HEK293 (cell line): ENCODE data around the gene KIRREL3.

Experiments used
- CTCF ChIA-PET: fragments of 350-600 bp; formaldehyde crosslinking; extraction: SDS; loops from one replicate; lab custom pipeline; 2021; ENCODE audit warnings: antibody characterized with exemption; lab: Yijun Ruan, JAX
- POLR2A ChIA-PET: fragments of 300-600 bp; formaldehyde crosslinking; extraction: SDS; loops from one replicate; lab custom pipeline; 2020; ENCODE audit warnings: antibody characterized with exemption, inconsistent platforms; lab: Yijun Ruan, JAX
- H3K27ac ChIP-seq: fragments of 200-500 bp; sonication (Bioruptor generic); 2 replicates; pipeline ENCODE4 v1.5.1; 2014; ENCODE audit warnings: low read depth, low read length, control low read depth, inconsistent platforms; ENCODE audit errors: extremely low read depth
- H3K36me3 ChIP-seq, 2 experiments: fragments of 200-500 bp in 1 of 2; sonication (Bioruptor generic) in 1 of 2; 1 replicate in 1 of 2; 2 replicates in 1 of 2; pipeline ENCODE4 v1.5.1; 2014 to 2017; ENCODE audit warnings: inconsistent platforms in 2 of 2, low read length in 2 of 2; ENCODE audit not compliant: control insufficient read depth in 2 of 2, insufficient read depth in 1 of 2
- H3K4me1 ChIP-seq: fragments of 200-500 bp; sonication (Bioruptor generic); 2 replicates; pipeline ENCODE4 v1.5.1; 2014; ENCODE audit warnings: mild to moderate bottlenecking, low read length, inconsistent platforms; ENCODE audit not compliant: control insufficient read depth, insufficient read depth
- H3K4me3 ChIP-seq: 2 replicates; pipeline ENCODE4 v1.5.1; 2011; ENCODE audit warnings: low read depth, mild to moderate bottlenecking, control low read depth, low read length, moderate library complexity
- H3K9me3 ChIP-seq: fragments of 200-500 bp; sonication (Bioruptor generic); 2 replicates; pipeline ENCODE4 v1.5.1; 2014; ENCODE audit warnings: low read depth, low read length, inconsistent platforms; ENCODE audit not compliant: control insufficient read depth, insufficient read depth
- BCL11A ChIP-seq: fragments of 450-650 bp; formaldehyde crosslinking; IDR thresholded peaks from 2 replicates; pipeline ENCODE4 v1.5.1; 2016; ENCODE audit warnings: low read depth, missing biosample characterization, missing genetic modification characterization
- HOXC10 ChIP-seq: sonication (generic); formaldehyde crosslinking; IDR thresholded peaks from 2 replicates; pipeline ENCODE4 v1.8.1; 2023; ENCODE audit warnings: mild to moderate bottlenecking, missing genetic modification reagents
- TCF7L2 ChIP-seq: IDR thresholded peaks from 2 replicates; pipeline ENCODE4 v1.6.1; 2011; ENCODE audit warnings: low read depth, mild to moderate bottlenecking, inconsistent platforms, low read length, moderate library complexity, borderline replicate concordance
- TSHZ1 ChIP-seq: fragments of 450-650 bp; formaldehyde crosslinking; IDR thresholded peaks from 2 replicates; pipeline ENCODE4 v1.5.1; 2016; ENCODE audit warnings: missing biosample characterization, missing genetic modification characterization, borderline replicate concordance
- ZBTB17 ChIP-seq: fragments of 450-650 bp; formaldehyde crosslinking; IDR thresholded peaks from 2 replicates; pipeline ENCODE4 v1.5.1; 2016; ENCODE audit warnings: missing biosample characterization, missing genetic modification characterization
- ZBTB21 ChIP-seq: fragments of 450-650 bp; formaldehyde crosslinking; IDR thresholded peaks from 2 replicates; pipeline ENCODE4 v1.5.1; 2017; ENCODE audit warnings: missing biosample characterization, missing genetic modification characterization
- ZFHX2 ChIP-seq: fragments of 450-650 bp; formaldehyde crosslinking; conservative IDR thresholded peaks from 2 replicates; pipeline ENCODE4 v1.5.1; 2016; ENCODE audit warnings: missing biosample characterization, missing genetic modification characterization
- ZNF146 ChIP-seq: fragments of 450-650 bp; formaldehyde crosslinking; IDR thresholded peaks from 2 replicates; pipeline ENCODE4 v1.5.1; 2016; ENCODE audit warnings: missing biosample characterization, missing genetic modification characterization
- ZNF16 ChIP-seq: fragments of 450-650 bp; formaldehyde crosslinking; IDR thresholded peaks from 2 replicates; pipeline ENCODE4 v1.5.1; 2016; ENCODE audit warnings: low read depth, missing biosample characterization, missing genetic modification characterization
- ZNF202 ChIP-seq: fragments of 450-650 bp; formaldehyde crosslinking; IDR thresholded peaks from 2 replicates; pipeline ENCODE4 v1.5.1; 2016; ENCODE audit warnings: missing biosample characterization, missing genetic modification characterization, borderline replicate concordance
- ZNF324 ChIP-seq: fragments of 450-650 bp; formaldehyde crosslinking; IDR thresholded peaks from 2 replicates; pipeline ENCODE4 v1.5.1; 2016; ENCODE audit warnings: missing biosample characterization, missing genetic modification characterization
- ZNF37A ChIP-seq: fragments of 450-650 bp; IDR thresholded peaks from 2 replicates; pipeline ENCODE4 v1.5.1; 2018; ENCODE audit warnings: missing biosample characterization, missing genetic modification characterization
- ZNF404 ChIP-seq: fragments of 450-650 bp; formaldehyde crosslinking; IDR thresholded peaks from 2 replicates; pipeline ENCODE4 v1.5.1; 2017; ENCODE audit warnings: missing biosample characterization, missing genetic modification characterization
- ZNF416 ChIP-seq: fragments of 450-650 bp; formaldehyde crosslinking; IDR thresholded peaks from 2 replicates; pipeline ENCODE4 v1.5.1; 2016; ENCODE audit warnings: missing biosample characterization, missing genetic modification characterization
- ZNF561 ChIP-seq: fragments of 450-650 bp; IDR thresholded peaks from 2 replicates; pipeline ENCODE4 v1.5.1; 2018; ENCODE audit warnings: missing biosample characterization, missing genetic modification characterization, borderline replicate concordance
- ZNF639 ChIP-seq: fragments of 450-650 bp; formaldehyde crosslinking; IDR thresholded peaks from 2 replicates; pipeline ENCODE4 v1.5.1; 2016; ENCODE audit warnings: missing biosample characterization, missing genetic modification characterization
- ZNF76 ChIP-seq: fragments of 450-650 bp; formaldehyde crosslinking; IDR thresholded peaks from 2 replicates; pipeline ENCODE4; 2016; ENCODE audit warnings: low read depth, missing biosample characterization, missing genetic modification characterization, borderline replicate concordance
- ZNF792 ChIP-seq: fragments of 450-650 bp; formaldehyde crosslinking; IDR thresholded peaks from 2 replicates; pipeline ENCODE4 v1.5.1; 2016; ENCODE audit warnings: missing biosample characterization, missing genetic modification characterization
- ZNF843 ChIP-seq: fragments of 450-650 bp; formaldehyde crosslinking; IDR thresholded peaks from 2 replicates; pipeline ENCODE4 v1.5.1; 2016; ENCODE audit warnings: missing biosample characterization, missing genetic modification characterization
- TF ChIP-seq, protein P1 (sequence below): fragments of 450-650 bp; formaldehyde crosslinking; IDR thresholded peaks from 2 replicates; pipeline ENCODE4 v1.5.1; 2016; ENCODE audit warnings: missing biosample characterization, missing genetic modification characterization
- TF ChIP-seq, protein P2 (sequence below): fragments of 450-650 bp; formaldehyde crosslinking; IDR thresholded peaks from 2 replicates; pipeline ENCODE4 v1.5.1; 2016; ENCODE audit warnings: missing biosample characterization, missing genetic modification characterization
- TF ChIP-seq, protein P3 (sequence below): fragments of 450-650 bp; formaldehyde crosslinking; IDR thresholded peaks from 2 replicates; pipeline ENCODE4 v1.5.1; 2017; ENCODE audit warnings: missing biosample characterization, missing genetic modification characterization
- TF ChIP-seq, protein P4 (sequence below): fragments of 450-650 bp; IDR thresholded peaks from 2 replicates; pipeline ENCODE4 v1.5.1; 2018; ENCODE audit warnings: missing biosample characterization, missing genetic modification characterization
- TF ChIP-seq, protein P5 (sequence below): fragments of 450-650 bp; formaldehyde crosslinking; IDR thresholded peaks from 2 replicates; pipeline ENCODE4 v1.5.1; 2017; ENCODE audit warnings: missing biosample characterization, missing genetic modification characterization

The KIRREL3 gene

DNA sequence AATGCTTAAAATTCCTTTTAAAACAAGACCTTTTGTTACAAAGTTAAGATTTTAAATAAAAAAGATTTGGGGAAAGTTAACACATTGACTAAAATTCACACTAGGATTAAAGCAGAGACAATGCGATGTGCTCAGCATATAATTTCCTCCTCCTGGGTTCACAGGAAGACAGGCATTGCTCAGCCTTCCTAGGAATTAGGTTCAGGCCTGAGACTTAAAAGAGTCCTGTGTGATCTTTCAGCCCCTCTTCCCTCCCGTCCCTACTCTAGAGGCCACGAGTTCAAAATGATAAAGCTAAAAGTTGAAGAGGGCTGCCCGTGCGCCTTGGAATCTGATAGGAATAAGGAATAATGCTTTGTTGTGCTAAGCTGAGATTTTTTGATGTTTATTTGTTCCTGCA is 218.6 kb downstream of the KIRREL3 start (continued):
- TF ChIP-seq ZNF639 (tag by site-specific recombination) (no peak), ZNF37A (tag by site-specific recombination) (no peak), ZBTB17 (tag by site-specific recombination) (no peak), ZNF843 (tag by site-specific recombination) (no peak), TCF7L2 (no peak), ZNF416 (tag by site-specific recombination) (no peak)
- TF ChIP-seq, protein P1, sequence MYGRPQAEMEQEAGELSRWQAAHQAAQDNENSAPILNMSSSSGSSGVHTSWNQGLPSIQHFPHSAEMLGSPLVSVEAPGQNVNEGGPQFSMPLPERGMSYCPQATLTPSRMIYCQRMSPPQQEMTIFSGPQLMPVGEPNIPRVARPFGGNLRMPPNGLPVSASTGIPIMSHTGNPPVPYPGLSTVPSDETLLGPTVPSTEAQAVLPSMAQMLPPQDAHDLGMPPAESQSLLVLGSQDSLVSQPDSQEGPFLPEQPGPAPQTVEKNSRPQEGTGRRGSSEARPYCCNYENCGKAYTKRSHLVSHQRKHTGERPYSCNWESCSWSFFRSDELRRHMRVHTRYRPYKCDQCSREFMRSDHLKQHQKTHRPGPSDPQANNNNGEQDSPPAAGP (tag by site-specific recombination): no peak

DNA sequence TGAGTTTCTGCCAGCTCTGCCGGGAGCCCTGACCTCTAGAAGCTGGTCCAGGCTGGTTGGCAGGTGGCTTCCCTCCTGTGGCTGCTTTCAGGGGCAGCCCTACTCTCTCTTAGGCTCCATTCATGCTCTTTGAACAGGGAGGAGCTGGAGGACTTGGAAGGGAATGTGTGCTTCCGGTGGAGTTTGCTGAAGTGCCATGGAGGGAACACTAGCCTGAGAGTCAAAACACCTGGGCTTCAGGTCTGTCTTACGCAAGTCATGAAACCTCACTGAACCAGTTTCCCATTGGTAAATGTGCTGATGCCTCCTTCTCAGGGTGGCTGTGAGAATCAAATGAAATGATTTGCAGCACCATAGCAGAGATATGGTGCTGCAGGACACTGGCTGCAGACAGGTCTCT is 224.5 kb downstream of the KIRREL3 start:
- no peaks in the 10 kb centered on the region for H3K36me3 ChIP-seq
- H3K4me3 ChIP-seq: no peak overlapping the region
- no peak for TF ChIP-seq ZNF404 (tag by site-specific recombination)
- TF ChIP-seq, protein P2, sequence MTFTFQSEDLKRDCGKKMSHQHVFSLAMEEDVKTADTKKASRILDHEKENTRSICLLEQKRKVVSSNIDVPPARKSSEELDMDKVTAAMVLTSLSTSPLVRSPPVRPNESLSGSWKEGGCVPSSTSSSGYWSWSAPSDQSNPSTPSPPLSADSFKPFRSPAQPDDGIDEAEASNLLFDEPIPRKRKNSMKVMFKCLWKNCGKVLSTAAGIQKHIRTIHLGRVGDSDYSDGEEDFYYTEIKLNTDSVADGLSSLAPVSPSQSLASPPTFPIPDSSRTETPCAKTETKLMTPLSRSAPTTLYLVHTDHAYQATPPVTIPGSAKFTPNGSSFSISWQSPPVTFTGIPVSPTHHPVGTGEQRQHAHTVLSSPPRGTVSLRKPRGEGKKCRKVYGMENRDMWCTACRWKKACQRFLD: no peak
- TF ChIP-seq ZNF76: no peak
- TF ChIP-seq ZNF792: no peak
- TF ChIP-seq HOXC10 (CRISPR knock-in tag): no peak
- TF ChIP-seq, protein P3, sequence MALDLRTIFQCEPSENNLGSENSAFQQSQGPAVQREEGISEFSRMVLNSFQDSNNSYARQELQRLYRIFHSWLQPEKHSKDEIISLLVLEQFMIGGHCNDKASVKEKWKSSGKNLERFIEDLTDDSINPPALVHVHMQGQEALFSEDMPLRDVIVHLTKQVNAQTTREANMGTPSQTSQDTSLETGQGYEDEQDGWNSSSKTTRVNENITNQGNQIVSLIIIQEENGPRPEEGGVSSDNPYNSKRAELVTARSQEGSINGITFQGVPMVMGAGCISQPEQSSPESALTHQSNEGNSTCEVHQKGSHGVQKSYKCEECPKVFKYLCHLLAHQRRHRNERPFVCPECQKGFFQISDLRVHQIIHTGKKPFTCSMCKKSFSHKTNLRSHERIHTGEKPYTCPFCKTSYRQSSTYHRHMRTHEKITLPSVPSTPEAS (tag by site-specific recombination): no peak
- no peak for TF ChIP-seq ZNF16 (tag by site-specific recombination)
- TF ChIP-seq, all 188 proteins: peak for 0
- H3K4me1 ChIP-seq: no peaks in the 10 kb centered on the region
- ChIA-PET POLR2A (no interaction called here), CTCF (no interaction called here)
- no peaks in the 10 kb centered on the region for H3K9me3 ChIP-seq
- H3K27ac ChIP-seq: no peak overlapping the region

- Histone ChIP-seq H3K27ac (no peak overlapping the region), H3K4me3 (no peak overlapping the region), H3K9me3 (no peaks in the 10 kb centered on the region), H3K4me1 (no peaks in the 10 kb centered on the region), H3K36me3 (no peaks in the 10 kb centered on the region)
- ChIA-PET CTCF (no interaction called here), POLR2A (no interaction called here)
- TF ChIP-seq TSHZ1 (tag by site-specific recombination) (no peak), ZNF146 (tag by site-specific recombination) (no peak), TCF7L2 (no peak), ZNF561 (tag by site-specific recombination) (no peak), ZNF324 (tag by site-specific recombination) (no peak), ZBTB21 (no peak), ZNF202 (tag by site-specific recombination) (no peak), BCL11A (no peak), ZFHX2 (tag by site-specific recombination) (no peak)
- TF ChIP-seq, protein P4, sequence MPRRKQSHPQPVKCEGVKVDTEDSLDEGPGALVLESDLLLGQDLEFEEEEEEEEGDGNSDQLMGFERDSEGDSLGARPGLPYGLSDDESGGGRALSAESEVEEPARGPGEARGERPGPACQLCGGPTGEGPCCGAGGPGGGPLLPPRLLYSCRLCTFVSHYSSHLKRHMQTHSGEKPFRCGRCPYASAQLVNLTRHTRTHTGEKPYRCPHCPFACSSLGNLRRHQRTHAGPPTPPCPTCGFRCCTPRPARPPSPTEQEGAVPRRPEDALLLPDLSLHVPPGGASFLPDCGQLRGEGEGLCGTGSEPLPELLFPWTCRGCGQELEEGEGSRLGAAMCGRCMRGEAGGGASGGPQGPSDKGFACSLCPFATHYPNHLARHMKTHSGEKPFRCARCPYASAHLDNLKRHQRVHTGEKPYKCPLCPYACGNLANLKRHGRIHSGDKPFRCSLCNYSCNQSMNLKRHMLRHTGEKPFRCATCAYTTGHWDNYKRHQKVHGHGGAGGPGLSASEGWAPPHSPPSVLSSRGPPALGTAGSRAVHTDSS (tag by site-specific recombination): no peak
- TF ChIP-seq, protein P5, sequence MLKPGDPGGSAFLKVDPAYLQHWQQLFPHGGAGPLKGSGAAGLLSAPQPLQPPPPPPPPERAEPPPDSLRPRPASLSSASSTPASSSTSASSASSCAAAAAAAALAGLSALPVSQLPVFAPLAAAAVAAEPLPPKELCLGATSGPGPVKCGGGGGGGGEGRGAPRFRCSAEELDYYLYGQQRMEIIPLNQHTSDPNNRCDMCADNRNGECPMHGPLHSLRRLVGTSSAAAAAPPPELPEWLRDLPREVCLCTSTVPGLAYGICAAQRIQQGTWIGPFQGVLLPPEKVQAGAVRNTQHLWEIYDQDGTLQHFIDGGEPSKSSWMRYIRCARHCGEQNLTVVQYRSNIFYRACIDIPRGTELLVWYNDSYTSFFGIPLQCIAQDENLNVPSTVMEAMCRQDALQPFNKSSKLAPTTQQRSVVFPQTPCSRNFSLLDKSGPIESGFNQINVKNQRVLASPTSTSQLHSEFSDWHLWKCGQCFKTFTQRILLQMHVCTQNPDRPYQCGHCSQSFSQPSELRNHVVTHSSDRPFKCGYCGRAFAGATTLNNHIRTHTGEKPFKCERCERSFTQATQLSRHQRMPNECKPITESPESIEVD (tag by site-specific recombination): no peak
Measured at GRCh38 chr11:126772267-126772666, 228.3 kb downstream of the KIRREL3 start.
